ENCODE data around the gene SPRR2B. TPM values are rescaled to one million over a fixed set of nuclear protein-coding genes. Genes with fewer than 3 reads are reported as not detected.

SPRR2B gene
- total and polyA plus RNA-seq, 2 of the 4 experiments (the other 2 are of a cell fraction), result not detected

DNA sequence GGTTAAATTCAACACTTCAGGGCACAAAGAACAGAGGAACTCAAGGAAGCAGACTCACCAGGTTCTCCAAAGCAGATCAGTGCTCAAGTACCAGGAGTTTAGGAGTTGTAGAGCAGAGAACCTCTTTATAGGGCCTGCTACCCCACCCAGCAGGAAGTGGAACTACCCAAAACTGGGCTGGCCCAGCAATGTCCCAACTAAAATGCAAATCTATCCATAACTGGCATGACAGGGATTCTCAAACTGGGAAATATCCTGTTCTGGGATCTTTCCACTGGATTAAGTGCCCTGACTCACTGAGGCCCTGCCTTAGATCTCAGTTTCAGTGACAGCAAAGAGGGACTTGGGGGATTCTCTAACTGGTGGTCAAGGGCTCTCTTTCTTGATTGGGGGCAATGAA lies 23.0 kb upstream of the SPRR2B start, which contains the start of gene SPRR2E:
Gene SPRR2E (minus strand): TSS at position 101 of the 400 bp plus-strand sequence. CDS start 775 bp downstream, outside the sequence.
- Histone ChIP-seq H4K8ac (ENCODE audit: low read depth in 2 of 2, low read length in 2 of 2) (no peak within 1 kb of the TSS), H3K23ac (ENCODE audit: low read depth, low read length) (no peak within 1 kb of the TSS), H3K56ac (ENCODE audit: extremely low read depth, insufficient read depth, low read length) (no peak within 1 kb of the TSS), H4K91ac (ENCODE audit: insufficient read depth, low read depth, low read length) (no peak within 1 kb of the TSS), H4K20me1 (ENCODE audit: insufficient read depth, low read length) (no peaks in the 10 kb centered on the region), H3K4me3 (ENCODE audit: insufficient read depth, low read depth, low read length) (no peak within 1 kb of the TSS), H2BK15ac (ENCODE audit: low read depth, low read length) (no peak within 1 kb of the TSS), H2BK5ac (ENCODE audit: low read depth, low read length, poor library complexity, severe bottlenecking) (no peak within 1 kb of the TSS), H3K9ac (ENCODE audit: low read depth, low read length) (no peak within 1 kb of the TSS), H3K36me3 (ENCODE audit: control insufficient read depth, insufficient read depth, low read length) (no peaks in the 10 kb centered on the region), H2AFZ (replicated peaks; ENCODE audit: low read length, poor library complexity) (no peak within 1 kb of the TSS), H3K27me3 (ENCODE audit: control insufficient read depth, insufficient read depth, low read length) (no peaks in the 10 kb centered on the region), H3K4me2 (ENCODE audit: low read depth, low read length) (no peak within 1 kb of the TSS), H3K4me1 (ENCODE audit: control insufficient read depth, insufficient read depth, low read length) (no peaks in the 10 kb centered on the region), H2AK5ac (ENCODE audit: low read depth, low read length) (no peak within 1 kb of the TSS), H2BK20ac (ENCODE audit: low read depth, low read length) (no peak within 1 kb of the TSS), H3K14ac (replicated peaks; ENCODE audit: low read depth, low read length) (no peak within 1 kb of the TSS), H3K9me3 (ENCODE audit: control insufficient read depth, insufficient read depth, low read length) (no peaks in the 10 kb centered on the region), H3K18ac (ENCODE audit: low read depth, low read length) (no peak within 1 kb of the TSS), H2BK120ac (ENCODE audit: low read depth, low read length) (no peak within 1 kb of the TSS), H3K27ac (ENCODE audit: insufficient read depth, low read length) (no peak within 1 kb of the TSS), H4K5ac (ENCODE audit: low read depth, low read length) (no peak within 1 kb of the TSS), H3K9me1 (ENCODE audit: insufficient read depth, low read length) (no peaks in the 10 kb centered on the region), H3K79me1 (ENCODE audit: low read depth in 1 of 2, low read length in 2 of 2) (no peaks in the 10 kb centered on the region), H3K4ac (ENCODE audit: low read depth, low read length) (no peak within 1 kb of the TSS), H2AK9ac (replicated peaks; ENCODE audit: low read depth, low read length, poor library complexity) (no peak within 1 kb of the TSS)
- no peak for DNase-seq
- ATAC-seq (ENCODE audit: low read depth), result no peak
- TF ChIP-seq, protein P1, sequence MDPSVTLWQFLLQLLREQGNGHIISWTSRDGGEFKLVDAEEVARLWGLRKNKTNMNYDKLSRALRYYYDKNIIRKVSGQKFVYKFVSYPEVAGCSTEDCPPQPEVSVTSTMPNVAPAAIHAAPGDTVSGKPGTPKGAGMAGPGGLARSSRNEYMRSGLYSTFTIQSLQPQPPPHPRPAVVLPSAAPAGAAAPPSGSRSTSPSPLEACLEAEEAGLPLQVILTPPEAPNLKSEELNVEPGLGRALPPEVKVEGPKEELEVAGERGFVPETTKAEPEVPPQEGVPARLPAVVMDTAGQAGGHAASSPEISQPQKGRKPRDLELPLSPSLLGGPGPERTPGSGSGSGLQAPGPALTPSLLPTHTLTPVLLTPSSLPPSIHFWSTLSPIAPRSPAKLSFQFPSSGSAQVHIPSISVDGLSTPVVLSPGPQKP (IDR thresholded peaks at IDR 0.05; ENCODE audit: borderline replicate concordance, low read depth, low read length), result no peak
- TF ChIP-seq RAD21 (IDR thresholded peaks at IDR 0.05; ENCODE audit: low read length) (no peak), MAZ (IDR thresholded peaks at IDR 0.05; ENCODE audit: borderline replicate concordance, low read depth, low read length) (no peak), FOS (IDR thresholded peaks at IDR 0.05; ENCODE audit: low read depth, low read length) (no peak), MXI1 (IDR thresholded peaks at IDR 0.05; ENCODE audit: borderline replicate concordance, low read depth, low read length) (no peak), POLR2A (IDR thresholded peaks at IDR 0.05; ENCODE audit: low read depth, low read length) (no peak), BHLHE40 (IDR thresholded peaks at IDR 0.05; ENCODE audit: low read depth, low read length) (no peak), CHD1 (IDR thresholded peaks at IDR 0.05; ENCODE audit: low read depth, low read length) (no peak), MAFK (IDR thresholded peaks at IDR 0.05; ENCODE audit: low read depth, low read length) (no peak)
- BruUV-seq (replicated peaks), result no TSS peak
- CTCF ChIA-PET, result no interaction called here
- in situ Hi-C loops (cut with MboI; ENCODE audit: low sequenced_read_pairs) (no loop called here), intact Hi-C loops (cut with micrococcal nuclease) (no loop called here), dilution Hi-C loops (cut with HindIII; ENCODE audit: low sequenced_read_pairs, unreplicated experiment) (no loop called here)
- POLR2A ChIA-PET (ENCODE audit: unreplicated experiment), result no interaction called here

Measured in IMR-90 (cell line).